ENCODE data around the gene IRF2.

The IRF2 gene

DNA sequence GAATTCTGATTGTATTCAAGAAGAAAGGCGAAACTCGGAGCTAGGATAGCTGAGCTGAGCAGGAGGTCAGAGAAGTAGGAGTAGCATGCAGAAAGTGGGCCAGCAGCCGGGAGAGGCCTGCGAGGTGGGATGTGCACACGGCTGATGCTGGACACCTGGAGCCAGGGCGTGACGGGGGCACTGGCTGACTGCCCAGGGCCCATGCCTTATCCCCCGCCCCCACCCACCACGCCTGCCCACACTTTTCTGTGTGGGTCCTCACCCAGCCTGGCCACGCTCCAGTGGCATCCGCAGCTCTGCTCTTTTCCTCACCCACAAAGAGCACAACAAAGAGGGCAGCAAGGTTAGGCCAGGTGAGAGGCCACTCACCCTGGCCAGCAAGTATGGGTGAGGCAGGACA lies 30.0 kb upstream of the IRF2 start:
- H3K27ac ChIP-seq = no peak overlapping the region
- TF ChIP-seq ZFX (IDR thresholded peaks at IDR 0.05) = no peak
- TF ChIP-seq, protein P1, sequence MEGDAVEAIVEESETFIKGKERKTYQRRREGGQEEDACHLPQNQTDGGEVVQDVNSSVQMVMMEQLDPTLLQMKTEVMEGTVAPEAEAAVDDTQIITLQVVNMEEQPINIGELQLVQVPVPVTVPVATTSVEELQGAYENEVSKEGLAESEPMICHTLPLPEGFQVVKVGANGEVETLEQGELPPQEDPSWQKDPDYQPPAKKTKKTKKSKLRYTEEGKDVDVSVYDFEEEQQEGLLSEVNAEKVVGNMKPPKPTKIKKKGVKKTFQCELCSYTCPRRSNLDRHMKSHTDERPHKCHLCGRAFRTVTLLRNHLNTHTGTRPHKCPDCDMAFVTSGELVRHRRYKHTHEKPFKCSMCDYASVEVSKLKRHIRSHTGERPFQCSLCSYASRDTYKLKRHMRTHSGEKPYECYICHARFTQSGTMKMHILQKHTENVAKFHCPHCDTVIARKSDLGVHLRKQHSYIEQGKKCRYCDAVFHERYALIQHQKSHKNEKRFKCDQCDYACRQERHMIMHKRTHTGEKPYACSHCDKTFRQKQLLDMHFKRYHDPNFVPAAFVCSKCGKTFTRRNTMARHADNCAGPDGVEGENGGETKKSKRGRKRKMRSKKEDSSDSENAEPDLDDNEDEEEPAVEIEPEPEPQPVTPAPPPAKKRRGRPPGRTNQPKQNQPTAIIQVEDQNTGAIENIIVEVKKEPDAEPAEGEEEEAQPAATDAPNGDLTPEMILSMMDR (conservative IDR thresholded peaks at IDR 0.05) = no peak

DNA sequence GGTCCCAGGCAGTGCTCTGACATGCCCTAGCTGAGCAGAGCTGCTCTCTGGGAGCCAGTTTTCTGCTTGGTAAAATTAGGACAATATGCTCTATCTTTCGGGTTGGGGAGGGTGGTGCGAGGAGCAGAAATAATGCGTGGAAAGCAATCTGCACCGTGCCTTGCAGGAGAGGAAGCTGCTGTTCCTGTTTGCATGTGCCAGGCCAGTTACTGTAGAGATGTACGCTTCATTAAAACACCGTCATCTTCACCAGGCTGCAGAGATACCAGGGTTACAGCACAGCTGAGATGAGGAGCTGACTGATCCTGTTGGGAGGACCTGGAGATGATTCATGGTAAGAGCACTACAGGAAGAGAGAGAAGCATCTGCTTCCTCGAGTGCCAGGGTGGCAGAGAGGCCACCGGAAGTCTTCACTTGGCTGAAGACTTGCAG lies 29.5 kb upstream of the IRF2 start:
- no peak overlapping the region for H3K27ac ChIP-seq
- TF ChIP-seq, protein P1 (conservative IDR thresholded peaks at IDR 0.05) = no peak
- no peak for TF ChIP-seq ZFX (IDR thresholded peaks at IDR 0.05)

DNA sequence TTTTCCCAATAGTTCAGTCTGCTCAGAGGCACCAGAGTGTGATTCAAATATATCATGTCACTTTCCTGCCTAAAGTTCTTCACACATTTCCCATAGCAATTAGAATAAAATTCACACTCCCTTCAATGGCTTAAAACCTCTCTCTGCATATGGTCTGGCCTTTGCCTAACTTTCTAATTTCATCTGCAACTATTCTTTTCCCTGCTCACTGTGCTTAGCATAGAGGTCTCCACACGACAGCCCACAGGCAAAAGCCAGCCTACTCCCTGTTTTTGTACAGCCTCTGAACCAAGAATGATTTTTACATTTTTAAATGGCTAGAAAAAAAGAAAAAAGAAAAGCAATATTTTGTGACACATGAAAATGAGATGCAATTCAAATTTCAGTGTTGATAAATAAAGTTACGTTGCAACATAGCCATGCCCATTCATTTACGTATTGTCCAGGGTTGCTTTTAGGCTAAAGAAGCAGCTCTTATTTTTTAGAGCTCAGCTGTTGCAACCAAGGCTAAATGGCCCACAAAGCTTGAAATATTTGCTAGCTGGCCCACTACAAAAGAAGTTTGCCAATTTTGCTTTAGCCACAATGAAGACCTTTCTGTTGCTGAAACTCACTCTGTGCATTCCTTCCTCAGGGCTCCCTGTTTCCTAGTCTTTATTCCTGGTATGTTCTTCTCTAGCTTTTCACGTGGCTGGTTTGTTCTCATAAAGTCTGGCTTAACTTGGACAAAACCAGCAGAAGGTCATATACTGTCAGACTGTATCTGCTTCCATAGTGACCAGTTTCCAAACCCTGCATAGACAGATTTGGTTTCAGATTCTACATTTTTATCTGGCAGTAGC lies 26.6 kb upstream of the IRF2 start:
- H3K27ac ChIP-seq = no peak overlapping the region
- TF ChIP-seq, protein P1 (conservative IDR thresholded peaks at IDR 0.05) = no peak
- TF ChIP-seq ZFX (IDR thresholded peaks at IDR 0.05) = no peak

DNA sequence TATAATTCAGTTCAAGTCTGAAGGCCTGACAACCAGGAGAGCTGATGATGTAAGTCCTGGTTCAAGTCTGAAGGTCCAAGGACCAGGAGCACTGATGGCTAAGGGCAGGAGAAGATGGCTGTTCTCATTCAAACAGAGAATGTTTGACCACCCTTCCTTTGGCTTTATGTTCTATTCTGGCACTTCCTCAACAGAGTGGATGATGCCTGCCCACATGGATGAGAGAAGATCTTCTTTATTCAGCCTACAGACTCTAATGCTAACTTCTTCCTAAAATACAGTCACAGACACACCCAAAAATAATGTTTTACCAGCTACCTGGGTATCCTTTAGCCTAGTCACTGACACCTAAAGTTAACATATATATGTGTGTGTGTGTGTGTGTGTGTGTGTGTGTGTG lies 25.6 kb upstream of the IRF2 start:
- TF ChIP-seq, protein P1 (conservative IDR thresholded peaks at IDR 0.05) = no peak
- TF ChIP-seq ZFX (IDR thresholded peaks at IDR 0.05) = no peak
- H3K27ac ChIP-seq = no peak overlapping the region

DNA sequence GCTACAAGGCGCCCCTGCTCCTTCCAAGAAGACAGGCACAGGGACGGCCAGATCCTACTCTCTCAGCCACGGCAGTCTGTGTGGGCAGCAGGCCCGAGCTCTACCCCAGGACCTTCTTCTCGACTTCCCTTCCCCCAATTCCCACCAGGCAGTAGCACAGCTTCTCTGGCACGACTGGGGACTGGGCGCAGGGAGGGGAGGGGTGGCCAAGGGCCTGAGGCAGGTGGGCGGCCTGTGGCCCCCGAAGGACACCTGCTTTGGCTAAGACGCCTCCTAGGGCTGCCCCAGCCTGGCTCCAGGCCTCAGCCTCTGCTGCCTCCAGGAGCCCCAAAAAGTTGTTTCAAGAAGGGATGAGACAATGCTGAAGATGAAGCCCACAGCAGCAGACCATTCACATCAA lies 24.2 kb upstream of the IRF2 start:
- no peak overlapping the region for H3K27ac ChIP-seq
- TF ChIP-seq, protein P1 (conservative IDR thresholded peaks at IDR 0.05) = no peak
- no peak for TF ChIP-seq ZFX (IDR thresholded peaks at IDR 0.05)

DNA sequence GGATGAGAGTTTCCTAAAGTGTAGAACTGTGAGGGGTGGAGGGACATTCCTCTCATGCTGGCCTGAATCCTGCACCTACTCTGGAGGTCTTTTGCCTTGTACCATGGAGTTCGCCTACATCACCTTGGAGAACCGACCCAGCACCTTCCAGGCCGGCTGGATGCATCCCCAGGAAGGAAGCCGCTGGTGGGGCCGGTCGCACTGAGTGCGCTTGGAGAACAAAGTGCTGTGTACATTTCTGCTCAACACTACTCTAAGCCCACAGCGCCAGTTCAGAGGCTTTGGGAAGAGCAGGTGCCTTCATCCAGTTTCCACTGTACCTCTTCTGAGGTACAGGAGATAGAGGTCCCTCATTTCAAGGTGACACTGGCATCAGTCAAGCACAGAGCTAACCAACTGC lies 15.4 kb upstream of the IRF2 start:
- H3K27ac ChIP-seq = no peak overlapping the region
- TF ChIP-seq, protein P1 (conservative IDR thresholded peaks at IDR 0.05) = no peak
- TF ChIP-seq ZFX (IDR thresholded peaks at IDR 0.05) = no peak

DNA sequence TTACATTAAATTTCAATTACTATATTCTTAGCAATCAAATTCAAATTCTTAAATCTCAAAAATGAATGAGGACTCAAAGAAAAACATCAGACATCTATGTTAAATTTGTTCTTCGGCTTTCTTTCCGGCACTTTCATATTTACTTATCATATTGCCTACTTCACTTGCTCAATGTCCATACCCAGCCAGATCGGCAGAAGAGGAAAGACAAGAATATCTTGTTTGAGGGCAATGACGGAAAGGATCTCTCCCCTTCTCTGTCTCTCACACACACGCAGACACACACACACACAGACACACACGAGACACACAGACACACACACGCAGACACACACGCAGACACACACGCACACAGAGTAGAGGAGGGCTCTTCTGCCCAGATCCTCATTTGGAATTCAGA lies 13.2 kb upstream of the IRF2 start:
- TF ChIP-seq ZFX (IDR thresholded peaks at IDR 0.05) = no peak
- TF ChIP-seq, protein P1 (conservative IDR thresholded peaks at IDR 0.05) = no peak
- H3K27ac ChIP-seq = peak overlapping the region; percentile 51

Data from C4-2B (cell line).